Bronchial epithelial cell (primary cell): Measurements from ENCODE around the gene SEL1L3. TPM values are rescaled to one million over a fixed set of nuclear protein-coding genes. Genes with fewer than 3 reads are reported as not detected.
A peak's percentile ranks its signal among the peaks of the same experiment; 100 is the strongest.

ENCODE experiments used
- DNase-seq: peaks from one replicate; pipeline ENCODE4 v3.0.0-alpha.2; 2010; ENCODE audit warnings: low read depth
- FAIRE-seq: peaks from 2 replicates; lab custom pipeline; 2011; peaks lifted over from hg19 to GRCh38; lab: Jason Lieb, UNC
- H3K27me3 ChIP-seq: 2 replicates; pipeline ENCODE4 v1.5.1; 2011; ENCODE audit warnings: low read length; ENCODE audit not compliant: control insufficient read depth, insufficient read depth
- H3K36me3 ChIP-seq: 2 replicates; pipeline ENCODE4 v1.5.1; 2011; ENCODE audit warnings: low read length; ENCODE audit not compliant: control insufficient read depth, insufficient read depth
- H3K4me3 ChIP-seq: 2 replicates; pipeline ENCODE4 v1.5.1; 2011; ENCODE audit warnings: mild to moderate bottlenecking, low read depth, low read length, control low read depth
- total RNA-seq: library from RNA; depleted of rRNA; stranded (reverse); fragments of >200 nt; gene quantifications from 2 replicates; pipeline ENCODE4 v1.2.1, GENCODE V29; 2014
- TF ChIP-seq, protein P1 (sequence below): IDR thresholded peaks from 2 replicates; pipeline ENCODE4 v1.5.1; 2011; ENCODE audit warnings: mild to moderate bottlenecking, moderate library complexity, low read length, control low read depth, inconsistent platforms; ENCODE audit not compliant: insufficient read depth, severe bottlenecking

Gene SEL1L3
- total RNA-seq, 1 donor from 2014 or later, result 117 TPM

DNA sequence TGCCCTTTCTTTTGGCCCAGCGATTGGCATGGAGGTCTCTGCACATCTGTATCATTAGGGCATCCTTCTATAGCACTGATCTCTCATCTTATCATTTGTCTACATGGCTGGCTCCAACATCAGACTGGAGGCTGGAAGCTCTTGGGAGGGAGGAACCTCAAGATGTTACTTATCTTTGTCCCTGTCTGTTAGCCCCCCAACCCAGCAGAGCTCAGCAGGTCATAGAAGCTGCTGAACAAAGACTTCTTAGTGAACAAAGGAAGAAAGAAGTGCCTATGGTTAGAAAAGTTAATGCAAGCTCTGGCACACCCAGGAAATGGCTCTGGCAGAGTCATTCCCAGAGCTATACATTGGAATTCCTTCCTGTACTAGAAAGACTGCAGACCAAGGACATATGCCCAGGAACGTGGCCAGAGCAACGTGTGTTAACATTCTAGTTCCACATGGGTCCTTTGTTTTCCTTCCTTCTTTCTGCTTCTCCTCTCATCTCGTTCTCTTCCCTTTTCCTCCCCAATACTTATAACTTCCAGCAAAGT lies 74.0 kb downstream of the SEL1L3 start:
- no peaks in the 10 kb centered on the region for H3K27me3 ChIP-seq
- DNase-seq (peak; percentile 54), FAIRE-seq (no peak)
- TF ChIP-seq, protein P1, sequence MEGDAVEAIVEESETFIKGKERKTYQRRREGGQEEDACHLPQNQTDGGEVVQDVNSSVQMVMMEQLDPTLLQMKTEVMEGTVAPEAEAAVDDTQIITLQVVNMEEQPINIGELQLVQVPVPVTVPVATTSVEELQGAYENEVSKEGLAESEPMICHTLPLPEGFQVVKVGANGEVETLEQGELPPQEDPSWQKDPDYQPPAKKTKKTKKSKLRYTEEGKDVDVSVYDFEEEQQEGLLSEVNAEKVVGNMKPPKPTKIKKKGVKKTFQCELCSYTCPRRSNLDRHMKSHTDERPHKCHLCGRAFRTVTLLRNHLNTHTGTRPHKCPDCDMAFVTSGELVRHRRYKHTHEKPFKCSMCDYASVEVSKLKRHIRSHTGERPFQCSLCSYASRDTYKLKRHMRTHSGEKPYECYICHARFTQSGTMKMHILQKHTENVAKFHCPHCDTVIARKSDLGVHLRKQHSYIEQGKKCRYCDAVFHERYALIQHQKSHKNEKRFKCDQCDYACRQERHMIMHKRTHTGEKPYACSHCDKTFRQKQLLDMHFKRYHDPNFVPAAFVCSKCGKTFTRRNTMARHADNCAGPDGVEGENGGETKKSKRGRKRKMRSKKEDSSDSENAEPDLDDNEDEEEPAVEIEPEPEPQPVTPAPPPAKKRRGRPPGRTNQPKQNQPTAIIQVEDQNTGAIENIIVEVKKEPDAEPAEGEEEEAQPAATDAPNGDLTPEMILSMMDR, result no peak
- H3K36me3 ChIP-seq, result peaks cover 7% of the 10 kb centered on the region
- no peak overlapping the region for H3K4me3 ChIP-seq

DNA sequence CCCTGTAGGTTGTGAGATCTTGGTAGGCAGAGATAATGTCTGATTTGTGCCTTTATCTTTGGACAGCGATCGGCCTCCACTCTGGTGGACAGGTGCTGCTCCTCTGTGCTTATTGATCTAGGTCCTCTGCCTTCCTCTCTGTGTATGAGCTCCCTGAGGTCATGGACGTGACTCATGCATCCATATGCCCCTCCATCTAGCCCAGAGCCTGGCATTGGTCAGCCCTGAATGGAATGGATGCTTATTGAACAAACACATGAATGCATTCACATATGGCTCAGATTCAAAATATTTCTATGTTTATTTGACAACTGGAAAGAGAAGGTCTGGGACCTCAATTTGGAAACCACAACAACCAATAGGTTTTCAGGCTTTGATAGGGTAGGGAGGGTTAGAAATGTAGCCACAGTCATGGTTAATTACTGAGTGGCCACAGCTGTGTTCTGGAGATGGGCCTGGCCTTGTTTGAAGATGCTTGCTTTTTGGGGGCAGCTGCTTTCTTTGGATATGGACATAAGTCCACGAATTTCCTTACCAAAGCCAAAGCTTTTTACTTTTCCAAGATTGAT lies 76.2 kb downstream of the SEL1L3 start:
- H3K27me3 ChIP-seq, result no peaks in the 10 kb centered on the region
- TF ChIP-seq, protein P1, result no peak
- DNase-seq (no peak), FAIRE-seq (no peak)
- peaks cover 11% of the 10 kb centered on the region for H3K36me3 ChIP-seq
- H3K4me3 ChIP-seq, result no peak overlapping the region

DNA sequence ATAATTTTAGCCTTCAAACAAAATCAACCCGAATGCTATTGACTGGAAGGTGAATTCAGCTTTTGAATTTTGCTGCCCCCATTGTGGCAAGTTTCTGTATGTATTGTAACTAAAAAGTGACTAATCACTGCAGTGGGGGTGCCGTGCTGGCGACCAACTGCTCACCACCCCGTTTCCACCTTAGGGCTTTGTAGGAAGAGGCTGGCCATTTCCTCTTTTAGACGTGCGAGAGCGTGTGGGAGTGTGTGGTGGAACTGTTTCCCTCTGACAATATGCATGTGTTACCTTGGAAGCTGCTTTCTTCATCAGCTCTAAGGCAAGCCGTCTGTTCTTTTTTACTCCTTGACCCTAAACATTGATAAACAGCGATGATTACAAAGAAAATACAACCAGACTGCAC lies 78.8 kb downstream of the SEL1L3 start:
- peaks cover 15% of the 10 kb centered on the region for H3K36me3 ChIP-seq
- FAIRE-seq, result no peak
- no peak for DNase-seq
- TF ChIP-seq, protein P1, result no peak
- H3K4me3 ChIP-seq, result no peak overlapping the region
- no peaks in the 10 kb centered on the region for H3K27me3 ChIP-seq

DNA sequence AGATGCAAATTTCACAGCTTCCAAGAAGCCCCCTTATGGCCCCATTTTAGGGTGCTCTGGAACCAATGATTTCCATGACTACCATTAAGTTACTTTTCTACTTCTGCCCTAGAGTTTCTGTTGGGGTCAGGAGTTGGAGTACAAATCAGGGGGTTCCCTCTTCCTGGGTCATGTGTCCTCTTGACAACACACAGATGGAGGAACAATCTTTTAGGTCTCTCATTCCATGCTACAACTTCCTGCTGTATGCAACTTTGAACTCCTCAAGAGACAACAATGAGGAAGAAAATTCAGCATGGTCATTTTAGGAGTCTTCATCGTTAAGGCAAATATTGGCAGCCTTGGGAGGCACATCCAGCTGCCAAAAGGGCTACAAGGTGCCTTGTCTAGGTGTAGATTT lies 79.7 kb downstream of the SEL1L3 start:
- H3K27me3 ChIP-seq, result no peaks in the 10 kb centered on the region
- no peak overlapping the region for H3K4me3 ChIP-seq
- TF ChIP-seq, protein P1, result no peak
- peaks cover 15% of the 10 kb centered on the region for H3K36me3 ChIP-seq
- FAIRE-seq (no peak), DNase-seq (no peak)

DNA sequence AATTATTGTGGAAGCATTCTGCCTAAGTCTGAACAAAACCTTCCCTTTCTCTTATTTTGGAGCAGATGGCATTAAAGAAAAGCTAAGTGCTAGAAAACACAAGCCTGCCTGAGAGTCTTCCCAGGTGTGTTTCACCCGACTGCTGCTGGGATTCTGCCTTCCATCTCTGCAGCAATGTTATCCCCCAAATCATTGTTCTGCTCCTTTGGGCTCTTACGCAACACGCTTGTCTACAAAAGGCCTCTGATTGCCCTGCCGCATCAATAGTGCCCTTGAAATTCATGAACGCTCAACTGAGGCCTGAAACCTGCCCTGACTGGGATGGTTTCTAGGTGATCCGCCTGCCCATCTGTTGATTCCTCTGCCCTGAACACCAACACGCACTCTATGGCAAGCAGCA lies 80.3 kb downstream of the SEL1L3 start:
- H3K36me3 ChIP-seq, result peaks cover 15% of the 10 kb centered on the region
- no peaks in the 10 kb centered on the region for H3K27me3 ChIP-seq
- TF ChIP-seq, protein P1, result no peak
- FAIRE-seq (no peak), DNase-seq (no peak)
- no peak overlapping the region for H3K4me3 ChIP-seq

DNA sequence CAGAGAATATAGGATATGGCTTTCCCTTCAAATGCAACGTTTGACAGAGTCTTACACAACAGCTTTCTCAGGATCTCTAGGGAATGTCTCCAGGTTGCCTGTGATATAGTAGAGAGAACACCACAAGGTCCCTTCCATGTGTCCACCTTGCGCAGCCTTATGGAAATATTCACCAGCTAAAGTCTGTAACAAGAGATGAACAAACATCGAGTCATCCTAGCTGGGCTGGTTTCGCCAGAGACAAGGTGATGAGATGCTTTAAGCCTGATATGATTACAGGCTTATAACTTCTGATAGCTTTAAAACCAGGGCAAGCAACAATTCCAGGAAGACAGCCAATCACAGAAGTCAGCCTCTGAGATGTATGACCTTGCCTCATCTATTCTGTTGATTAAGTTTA lies 83.8 kb downstream of the SEL1L3 start:
- no peaks in the 10 kb centered on the region for H3K27me3 ChIP-seq
- H3K36me3 ChIP-seq, result peaks cover 13% of the 10 kb centered on the region
- FAIRE-seq, result peak; percentile 28
- TF ChIP-seq, protein P1, result no peak
- no peak overlapping the region for H3K4me3 ChIP-seq
- peak; percentile 90 for DNase-seq
